DND-41 (cell line): ENCODE results near the gene EDDM3A.

Experiments used
- ATAC-seq: fragments of 200-7000 bp; cut with Tn5 transposase; 3 replicates; pipeline ENCODE4 v1.9.1; 2021; ENCODE audit warnings: low read depth; ENCODE audit not compliant: insufficient read depth
- DNase-seq: peaks from one replicate; pipeline ENCODE4 v3.0.0-alpha.2; 2020
- H2AFZ ChIP-seq: 2 replicates; pipeline ENCODE4 v1.6.0; 2012; ENCODE audit warnings: low read depth, low read length
- H3K27ac ChIP-seq: 2 replicates; pipeline ENCODE4 v1.5.1; 2012; ENCODE audit warnings: low read length, inconsistent platforms
- H3K27me3 ChIP-seq: fragments of 200-600 bp; sonication (generic); 2 replicates; pipeline ENCODE4 v1.6.0; 2012; ENCODE audit warnings: low read length, mild to moderate bottlenecking, inconsistent platforms; ENCODE audit not compliant: insufficient read depth, poor library complexity
- H3K36me3 ChIP-seq: 2 replicates; pipeline ENCODE4 v1.5.1; 2012; ENCODE audit warnings: low read length, inconsistent platforms; ENCODE audit not compliant: insufficient read depth
- H3K4me1 ChIP-seq: 2 replicates; pipeline ENCODE4 v1.5.1; 2012; ENCODE audit warnings: mild to moderate bottlenecking, low read length; ENCODE audit not compliant: insufficient read depth
- H3K4me2 ChIP-seq: 2 replicates; pipeline ENCODE4 v1.6.0; 2012; ENCODE audit warnings: mild to moderate bottlenecking, moderate library complexity, low read length, inconsistent platforms; ENCODE audit not compliant: insufficient read depth
- H3K4me3 ChIP-seq, 2 experiments: fragments of 200-600 bp in 1 of 2; shearing (Covaris generic) in 1 of 2; 2 replicates each; pipeline ENCODE4 v1.5.1; 2012 to 2016; ENCODE audit warnings: inconsistent platforms in 2 of 2, low read length in 2 of 2, mild to moderate bottlenecking in 2 of 2, low read depth in 1 of 2, moderate library complexity in 1 of 2
- H3K79me2 ChIP-seq: 2 replicates; pipeline ENCODE4 v1.6.0; 2012; ENCODE audit warnings: low read length, inconsistent platforms; ENCODE audit not compliant: insufficient read depth
- H3K9ac ChIP-seq: 2 replicates; pipeline ENCODE4 v1.6.0; 2012; ENCODE audit warnings: low read depth, mild to moderate bottlenecking, inconsistent platforms, low read length, moderate library complexity
- H3K9me3 ChIP-seq: 2 replicates; pipeline ENCODE4 v1.5.1; 2012; ENCODE audit warnings: low read length, moderate library complexity, mild to moderate bottlenecking, inconsistent platforms; ENCODE audit not compliant: insufficient read depth, severe bottlenecking
- H4K20me1 ChIP-seq: 2 replicates; pipeline ENCODE4 v1.6.0; 2012; ENCODE audit warnings: low read length; ENCODE audit not compliant: insufficient read depth
- EZH2 ChIP-seq: IDR thresholded peaks from 3 replicates; pipeline ENCODE4 v1.6.1; 2012; ENCODE audit warnings: borderline replicate concordance, low read depth, mild to moderate bottlenecking, moderate library complexity, low read length, inconsistent platforms; ENCODE audit not compliant: severe bottlenecking
- TF ChIP-seq, protein P1 (sequence below): IDR thresholded peaks from 2 replicates; pipeline ENCODE4 v1.5.1; 2012; ENCODE audit warnings: borderline replicate concordance, low read length, moderate library complexity, mild to moderate bottlenecking; ENCODE audit not compliant: poor library complexity, severe bottlenecking; ENCODE audit errors: extremely low read depth

The EDDM3A gene

DNA sequence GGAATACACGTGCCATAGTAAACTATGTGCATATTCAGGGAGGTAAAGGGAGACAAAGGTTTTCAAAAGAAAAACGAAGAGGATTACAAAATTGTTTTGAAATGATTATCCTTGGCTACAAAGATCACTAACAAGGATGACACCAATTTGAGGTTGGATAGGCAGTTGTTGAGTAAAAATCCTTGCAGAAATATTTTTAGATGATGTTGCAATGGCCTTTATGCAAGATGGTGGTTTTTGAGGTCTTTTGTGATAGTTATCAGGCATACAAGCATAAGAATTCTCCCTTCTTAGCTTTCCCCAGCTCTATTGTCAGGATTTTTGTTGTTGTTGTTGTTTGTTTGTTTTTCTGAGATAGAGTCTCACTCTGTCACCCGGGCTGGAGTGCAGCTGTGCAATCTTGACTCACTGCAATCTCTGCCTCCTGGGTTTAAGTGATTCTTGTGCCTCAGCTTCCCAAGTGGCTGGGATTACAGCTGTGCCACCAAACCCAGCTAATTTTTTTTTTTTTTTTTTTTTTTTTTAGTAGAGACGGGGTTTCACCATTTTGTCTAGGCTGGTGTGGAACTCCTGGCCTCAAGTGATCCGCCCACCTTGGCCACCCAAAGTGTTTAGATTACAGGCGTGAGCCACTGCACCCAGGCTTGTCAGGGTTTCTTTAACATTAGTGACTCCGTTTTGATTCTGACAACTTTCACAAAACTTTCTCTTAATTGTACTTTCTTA, 49.1 kb downstream of the EDDM3A start:
- H3K9me3 ChIP-seq, result no peaks in the 10 kb centered on the region
- no peak overlapping the region for H3K4me2 ChIP-seq
- H3K27ac ChIP-seq, result no peak overlapping the region
- no peaks in the 10 kb centered on the region for H3K79me2 ChIP-seq
- ATAC-seq (no peak), DNase-seq (no peak)
- H3K4me1 ChIP-seq, result no peaks in the 10 kb centered on the region
- no peak overlapping the region for H3K4me3 ChIP-seq
- no peaks in the 10 kb centered on the region for H3K27me3 ChIP-seq
- TF ChIP-seq, protein P1, sequence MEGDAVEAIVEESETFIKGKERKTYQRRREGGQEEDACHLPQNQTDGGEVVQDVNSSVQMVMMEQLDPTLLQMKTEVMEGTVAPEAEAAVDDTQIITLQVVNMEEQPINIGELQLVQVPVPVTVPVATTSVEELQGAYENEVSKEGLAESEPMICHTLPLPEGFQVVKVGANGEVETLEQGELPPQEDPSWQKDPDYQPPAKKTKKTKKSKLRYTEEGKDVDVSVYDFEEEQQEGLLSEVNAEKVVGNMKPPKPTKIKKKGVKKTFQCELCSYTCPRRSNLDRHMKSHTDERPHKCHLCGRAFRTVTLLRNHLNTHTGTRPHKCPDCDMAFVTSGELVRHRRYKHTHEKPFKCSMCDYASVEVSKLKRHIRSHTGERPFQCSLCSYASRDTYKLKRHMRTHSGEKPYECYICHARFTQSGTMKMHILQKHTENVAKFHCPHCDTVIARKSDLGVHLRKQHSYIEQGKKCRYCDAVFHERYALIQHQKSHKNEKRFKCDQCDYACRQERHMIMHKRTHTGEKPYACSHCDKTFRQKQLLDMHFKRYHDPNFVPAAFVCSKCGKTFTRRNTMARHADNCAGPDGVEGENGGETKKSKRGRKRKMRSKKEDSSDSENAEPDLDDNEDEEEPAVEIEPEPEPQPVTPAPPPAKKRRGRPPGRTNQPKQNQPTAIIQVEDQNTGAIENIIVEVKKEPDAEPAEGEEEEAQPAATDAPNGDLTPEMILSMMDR, result no peak
- no peak for TF ChIP-seq EZH2
- no peak overlapping the region for H3K9ac ChIP-seq
- no peak overlapping the region for H2AFZ ChIP-seq
- no peaks in the 10 kb centered on the region for H4K20me1 ChIP-seq
- H3K36me3 ChIP-seq, result no peaks in the 10 kb centered on the region

DNA sequence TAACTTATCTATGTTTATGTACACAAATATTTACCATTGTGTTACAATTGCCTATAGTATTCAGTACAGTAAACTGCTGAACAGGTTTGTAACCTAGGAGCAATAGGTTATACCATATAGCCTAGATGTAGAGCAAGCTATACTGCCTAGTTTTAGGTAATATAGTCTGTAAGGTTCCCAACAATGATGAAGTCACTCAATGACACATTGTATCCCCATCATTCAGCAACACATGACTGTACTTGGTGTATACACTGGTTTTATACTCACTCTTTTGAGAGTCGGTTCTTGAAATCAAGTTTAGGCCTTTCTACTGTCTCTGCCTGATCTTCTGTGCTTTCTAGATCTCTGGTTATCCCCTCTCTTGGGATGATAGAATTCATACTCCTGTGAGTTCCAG, 51.5 kb downstream of the EDDM3A start:
- Histone ChIP-seq H4K20me1 (no peaks in the 10 kb centered on the region), H3K79me2 (no peaks in the 10 kb centered on the region), H3K36me3 (no peaks in the 10 kb centered on the region), H3K4me3 (no peak overlapping the region), H3K9ac (no peak overlapping the region), H3K27me3 (no peaks in the 10 kb centered on the region), H3K4me2 (no peak overlapping the region), H2AFZ (no peak overlapping the region), H3K4me1 (no peaks in the 10 kb centered on the region), H3K27ac (no peak overlapping the region), H3K9me3 (no peaks in the 10 kb centered on the region)
- TF ChIP-seq EZH2, result no peak
- TF ChIP-seq, protein P1, result no peak
- ATAC-seq, result no peak
- no peak for DNase-seq
